Adrenal gland (tissue), 12 donors: ENCODE results near the gene NDUFS2. TPM values are rescaled to one million over a fixed set of nuclear protein-coding genes. Genes with fewer than 3 reads are reported as not detected.
"Not testable (repeated sequence)": the region's sequence is repeated elsewhere in the genome, so short reads cannot be mapped to it uniquely, and the experiment has no call there.

Experiments
- DNase-seq, 7 donors: peaks; one replicate each; pipeline ENCODE4 v3.0.0-alpha.2; 2019 to 2020
- H3K27ac ChIP-seq, 5 donors: fragments of 200-600 bp; sonication (generic) in 4 of 5; 1 replicate in 3 of 5; 2 replicates in 2 of 5; pipeline versions ENCODE4 v1.5.1 to v1.8.0; 2016 to 2020; ENCODE audit warnings: mild to moderate bottlenecking in 1 of 5
- H3K27me3 ChIP-seq: fragments of 200-600 bp; 2 replicates; pipeline ENCODE4 v1.8.0; 2021
- H3K36me3 ChIP-seq, 2 donors: fragments of 200-600 bp; replicated peaks in 1 of 2; 1 replicate in 1 of 2; 2 replicates in 1 of 2; pipeline versions ENCODE4 v1.5.1 to v1.8.0; 2018 to 2022
- H3K4me1 ChIP-seq, 2 donors: fragments of 200-600 bp; replicated peaks in 1 of 2; 1 replicate in 1 of 2; 2 replicates in 1 of 2; pipeline versions ENCODE4 v1.5.1 to v1.8.0; 2018 to 2021
- H3K4me3 ChIP-seq, 4 donors: fragments of 200-600 bp; sonication (generic) in 3 of 4; one replicate each; pipeline ENCODE4 v1.5.1; 2016 to 2018
- H3K9me3 ChIP-seq, 3 donors: fragments of 200-600 bp; sonication (generic) in 1 of 3; replicated peaks in 1 of 3; 1 replicate in 2 of 3; 2 replicates in 1 of 3; pipeline versions ENCODE4 v1.5.1 to v1.8.0; 2016 to 2021
- POLR2A ChIP-seq, 2 donors: fragments of 450-650 bp; IDR thresholded peaks; one replicate each; pipeline ENCODE4 v1.6.1; 2017; ENCODE audit warnings: antibody characterized with exemption in 2 of 2, mild to moderate bottlenecking in 2 of 2, moderate library complexity in 1 of 2
- WGBS, 4 donors: extraction: QIAGEN DNeasy Blood & Tissue Kit in 2 of 4; methylation state at CpG; one replicate each; pipeline versions ENCODE4 v1.1.5 to v1.1.7; 2013 to 2017; 5-methylcytosine and 5-hydroxymethylcytosine counted together
- intact Hi-C, 2 donors: fragments of 100-400 bp; cut with DNase I; formaldehyde crosslinking; loops; one replicate each; pipeline versions ENCODE4 v1.14.1 to v1.15.0; 2022 to 2023
- polyA plus RNA-seq, 3 donors: library from polyadenylated mRNA; stranded (reverse); fragments of 200-250 nt in 2 of 3; fragments of 350-450 nt in 1 of 3; fragmentation: Illumina TruSeq in 1 of 3; extraction: RNeasy Lipid Tissue Mini Kit (QIAGEN cat#74804) in 1 of 3; gene quantifications; one replicate each; pipeline ENCODE4 v1.2.3, GENCODE V29; 2013 to 2014
- total RNA-seq, 9 donors: library from RNA; depleted of rRNA in 4 of 9; stranded (reverse); fragments of >200 nt in 4 of 9; fragments of 120-200 nt in 1 of 9; fragmentation: NEBNext Ultra II Directional in 1 of 9; extraction: Animal tissue kit (Norgen Biotek cat#: 25700) in 1 of 9; gene quantifications; one replicate each; pipeline versions ENCODE4 v1.1.0 to v1.2.4, GENCODE V29; 2013 to 2023
- TF ChIP-seq, protein P1 (sequence below), 6 experiments: fragments of 450-650 bp in 4 of 6; fragments of 200-600 bp in 2 of 6; sonication (generic) in 1 of 6; IDR thresholded peaks; 1 replicate in 5 of 6; 2 replicates in 1 of 6; pipeline versions ENCODE4 v1.5.1 to v1.8.0; 2016 to 2021; ENCODE audit warnings: antibody characterized with exemption in 6 of 6, mild to moderate bottlenecking in 2 of 6, moderate library complexity in 1 of 6
- donor health status: healthy with polysubstance abuse.
- donor health status: Bipolar disorder and iron deficiency.
- donor health status: DM: yes; HTN: yes; CAD: no.
- donor health status: DM: no; HTN: no; CAD: no.
- donor health status: DM: no; HTN: no; CAD: no.
- donor health status: DM: yes; HTN: yes; CAD: no.

NDUFS2 gene
- total and polyA plus RNA-seq, 12 donors = 78.3 to 305 (median 167) TPM

GRCh38 chr1:161244888-161245287 lies 42.7 kb downstream of the NDUFS2 start:
- H3K27ac ChIP-seq = no peak overlapping the region
- H3K4me1 ChIP-seq = no peaks in the 10 kb centered on the region
- intact Hi-C loops = no loop called here
- H3K4me3 ChIP-seq = no peak overlapping the region
- H3K27me3 ChIP-seq = no peaks in the 10 kb centered on the region
- no peaks in the 10 kb centered on the region for H3K36me3 ChIP-seq
- DNase-seq = no peak
- H3K9me3 ChIP-seq = no peaks in the 10 kb centered on the region
- no peak for TF ChIP-seq POLR2A (IDR thresholded peaks at IDR 0.05)
- TF ChIP-seq, protein P1, sequence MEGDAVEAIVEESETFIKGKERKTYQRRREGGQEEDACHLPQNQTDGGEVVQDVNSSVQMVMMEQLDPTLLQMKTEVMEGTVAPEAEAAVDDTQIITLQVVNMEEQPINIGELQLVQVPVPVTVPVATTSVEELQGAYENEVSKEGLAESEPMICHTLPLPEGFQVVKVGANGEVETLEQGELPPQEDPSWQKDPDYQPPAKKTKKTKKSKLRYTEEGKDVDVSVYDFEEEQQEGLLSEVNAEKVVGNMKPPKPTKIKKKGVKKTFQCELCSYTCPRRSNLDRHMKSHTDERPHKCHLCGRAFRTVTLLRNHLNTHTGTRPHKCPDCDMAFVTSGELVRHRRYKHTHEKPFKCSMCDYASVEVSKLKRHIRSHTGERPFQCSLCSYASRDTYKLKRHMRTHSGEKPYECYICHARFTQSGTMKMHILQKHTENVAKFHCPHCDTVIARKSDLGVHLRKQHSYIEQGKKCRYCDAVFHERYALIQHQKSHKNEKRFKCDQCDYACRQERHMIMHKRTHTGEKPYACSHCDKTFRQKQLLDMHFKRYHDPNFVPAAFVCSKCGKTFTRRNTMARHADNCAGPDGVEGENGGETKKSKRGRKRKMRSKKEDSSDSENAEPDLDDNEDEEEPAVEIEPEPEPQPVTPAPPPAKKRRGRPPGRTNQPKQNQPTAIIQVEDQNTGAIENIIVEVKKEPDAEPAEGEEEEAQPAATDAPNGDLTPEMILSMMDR (IDR thresholded peaks at IDR 0.05) = no peak
- 79 to 94% (median 93%) methylated on average over 4 of the region's 4 CpGs for WGBS, 4 donors

GRCh38 chr1:161250100-161250499 lies 47.9 kb downstream of the NDUFS2 start:
- H3K27ac ChIP-seq, DNase-seq, H3K36me3 ChIP-seq, H3K4me3 ChIP-seq, H3K4me1 ChIP-seq, H3K27me3 ChIP-seq, intact Hi-C loops, H3K9me3 ChIP-seq: not testable (repeated sequence)
- 72 to 84% (median 77%) methylated on average over 5 of the region's 5 CpGs for WGBS, 4 donors

GRCh38 chr1:161250829-161251228 lies 48.7 kb downstream of the NDUFS2 start:
- Histone ChIP-seq H3K36me3 (no peaks in the 10 kb centered on the region), H3K4me1 (no peaks in the 10 kb centered on the region), H3K27me3 (no peaks in the 10 kb centered on the region), H3K27ac (no peak overlapping the region), H3K4me3 (no peak overlapping the region), H3K9me3 (no peaks in the 10 kb centered on the region)
- TF ChIP-seq POLR2A (IDR thresholded peaks at IDR 0.05) = no peak
- TF ChIP-seq, protein P1 (IDR thresholded peaks at IDR 0.05) = no peak
- 73 to 83% (median 77%) methylated on average over 7 of the region's 7 CpGs for WGBS, 4 donors
- no peak for DNase-seq
- intact Hi-C loops = no loop called here

- H3K4me1 ChIP-seq = no peaks in the 10 kb centered on the region
- no peaks in the 10 kb centered on the region for H3K9me3 ChIP-seq
- WGBS, 4 donors = 93 to 99% (median 95%) methylated on average over 8 of the region's 8 CpGs
- H3K36me3 ChIP-seq = no peaks in the 10 kb centered on the region
- DNase-seq = no peak
- H3K27me3 ChIP-seq = no peaks in the 10 kb centered on the region
- TF ChIP-seq POLR2A (IDR thresholded peaks at IDR 0.05) = no peak
- TF ChIP-seq, protein P1 (IDR thresholded peaks at IDR 0.05) = no peak
- no peak overlapping the region for H3K27ac ChIP-seq
- H3K4me3 ChIP-seq = no peak overlapping the region
- intact Hi-C loops = no loop called here
Observed at GRCh38 chr1:161251579-161251978, 49.4 kb downstream of the NDUFS2 start.

- peaks cover 30% of the 10 kb centered on the region for H3K27me3 ChIP-seq
- DNase-seq, intact Hi-C loops, H3K4me1 ChIP-seq, H3K9me3 ChIP-seq, H3K4me3 ChIP-seq, H3K36me3 ChIP-seq, H3K27ac ChIP-seq: not testable (repeated sequence)
- 65 to 77% (median 66%) methylated on average over 5 of the region's 5 CpGs for WGBS, 4 donors
Observed at GRCh38 chr1:161255302-161255701, 53.1 kb downstream of the NDUFS2 start.

DNA sequence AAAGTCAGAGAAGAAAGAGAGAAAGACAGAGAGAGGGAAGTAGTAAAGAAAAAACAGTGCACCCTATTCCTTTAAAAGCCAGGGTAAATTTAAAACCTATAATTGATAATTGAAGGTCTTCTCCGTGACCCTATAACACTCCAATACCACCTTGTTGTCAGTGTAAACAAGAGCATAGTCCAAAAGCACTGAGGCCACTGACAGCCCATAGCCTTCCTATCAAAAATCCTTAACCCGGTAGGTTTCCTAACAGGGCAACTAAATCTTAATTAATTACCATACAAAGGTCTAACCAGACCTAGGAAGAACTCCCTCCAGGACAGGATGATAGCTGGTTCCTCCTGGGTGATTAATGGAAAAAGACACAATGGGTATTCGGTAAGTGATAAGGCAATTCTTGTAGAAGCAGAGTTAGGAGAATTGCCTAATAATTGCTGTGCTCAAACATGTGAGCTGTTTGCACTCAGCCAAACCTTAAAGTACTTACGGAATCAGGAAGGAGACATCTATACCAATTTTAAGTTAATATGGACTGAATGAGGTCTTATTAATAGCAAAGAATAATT lies 53.9 kb downstream of the NDUFS2 start:
- H3K4me1 ChIP-seq, DNase-seq, intact Hi-C loops, H3K4me3 ChIP-seq, H3K27ac ChIP-seq, H3K9me3 ChIP-seq, H3K36me3 ChIP-seq: not testable (repeated sequence)
- H3K27me3 ChIP-seq = peaks cover 32% of the 10 kb centered on the region
- 71 to 86% (median 81%) methylated on average over 4 of the region's 4 CpGs for WGBS, 4 donors

GRCh38 chr1:161257109-161257508 lies 54.9 kb downstream of the NDUFS2 start:
- WGBS, 4 donors = 82 to 90% (median 88%) methylated on average over 3 to 5 of the region's 5 CpGs
- H3K27me3 ChIP-seq = peaks cover 32% of the 10 kb centered on the region
- H3K27ac ChIP-seq, DNase-seq, H3K36me3 ChIP-seq, H3K4me3 ChIP-seq, intact Hi-C loops, H3K4me1 ChIP-seq, H3K9me3 ChIP-seq: not testable (repeated sequence)
